Fibroblast of the aortic adventitia (primary cell): ENCODE data around the gene PCDH1. TPM values are rescaled to one million over a fixed set of nuclear protein-coding genes. Genes with fewer than 3 reads are reported as not detected.

Source experiments
- DNase-seq: peaks from one replicate; pipeline ENCODE4 v3.0.0-alpha.2; 2010; ENCODE audit warnings: low read depth
- H3K4me3 ChIP-seq: 2 replicates; pipeline ENCODE4 v1.5.1; 2011; ENCODE audit warnings: low read depth, mild to moderate bottlenecking, control low read depth, low read length, moderate library complexity
- CTCF ChIP-seq: IDR thresholded peaks from 2 replicates; pipeline ENCODE4 v1.5.1; 2011; ENCODE audit warnings: mild to moderate bottlenecking, low read length, control low read depth, inconsistent platforms; ENCODE audit not compliant: insufficient read depth
- total RNA-seq: library from RNA; depleted of rRNA; stranded (reverse); fragments of >200 nt; gene quantifications from 2 replicates; pipeline ENCODE4 v1.2.3, GENCODE V29; 2012; ENCODE audit warnings: low replicate concordance

Gene PCDH1
- total RNA-seq, 1 donor: 0.90 TPM

- peak; percentile 14 for DNase-seq
- H3K4me3 ChIP-seq: no peak overlapping the region
- TF ChIP-seq CTCF: no peak
Measured at GRCh38 chr5:141816598-141817399, 61.4 kb downstream of the PCDH1 start.

GRCh38 chr5:141815796-141816180, 62.4 kb downstream of the PCDH1 start:
- TF ChIP-seq CTCF: no peak
- no peak for DNase-seq
- H3K4me3 ChIP-seq: no peak overlapping the region

GRCh38 chr5:141815051-141815795, 63.0 kb downstream of the PCDH1 start:
- DNase-seq: no peak
- no peak overlapping the region for H3K4me3 ChIP-seq
- no peak for TF ChIP-seq CTCF

DNA sequence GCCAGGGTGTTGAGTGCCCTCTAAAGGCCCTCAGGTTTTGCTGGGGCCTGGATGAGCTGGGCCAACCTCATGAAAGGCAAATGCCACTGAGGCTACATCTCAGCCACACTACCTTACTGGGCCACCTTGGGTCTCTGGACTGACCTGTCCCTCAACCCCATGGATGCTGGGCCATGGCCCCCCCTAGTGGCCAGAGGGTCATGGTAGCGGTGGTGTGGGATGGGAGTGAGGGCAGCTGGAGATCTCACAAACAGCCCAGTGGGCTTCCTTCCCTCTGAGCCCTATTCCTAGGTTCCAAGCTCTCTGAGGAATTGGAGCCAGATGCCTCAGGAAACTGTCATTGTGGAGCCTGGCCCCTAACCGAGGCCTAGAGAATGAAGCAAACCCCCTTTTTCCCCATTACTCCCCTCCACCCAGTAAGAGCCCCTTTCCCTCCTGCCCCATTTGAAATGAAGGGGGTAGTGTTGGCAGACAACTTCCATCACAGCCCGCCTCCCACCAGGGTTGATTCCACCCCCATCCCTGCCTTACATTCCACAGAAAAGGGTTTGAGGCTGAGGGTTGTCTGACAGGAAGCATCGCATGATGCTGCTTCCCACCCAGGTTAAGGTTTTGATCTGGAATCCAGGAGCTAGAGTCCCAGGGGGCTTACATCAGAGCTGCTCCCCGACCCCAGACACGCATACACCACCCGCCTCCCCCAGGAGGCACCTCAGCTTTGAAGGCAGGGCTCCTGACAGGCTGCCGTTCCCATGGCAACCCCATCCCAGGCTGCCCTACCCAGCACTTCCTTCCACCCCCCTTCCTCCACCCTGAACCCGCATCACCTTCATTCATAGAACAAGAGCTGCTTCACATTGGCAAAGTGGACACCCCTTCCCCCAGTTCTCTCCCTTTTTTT, 63.9 kb downstream of the PCDH1 start:
- H3K4me3 ChIP-seq: no peak overlapping the region
- peak; percentile 17 for DNase-seq
- peak; percentile 69 for TF ChIP-seq CTCF

- TF ChIP-seq CTCF: no peak
- no peak for DNase-seq
- no peak overlapping the region for H3K4me3 ChIP-seq
Measured at GRCh38 chr5:141812512-141812911, 65.7 kb downstream of the PCDH1 start.

- no peak for DNase-seq
- no peak overlapping the region for H3K4me3 ChIP-seq
- peak; percentile 70 for TF ChIP-seq CTCF
Measured at GRCh38 chr5:141811287-141812155, 66.7 kb downstream of the PCDH1 start.
